H9 (cell line): Measurements from ENCODE around the gene PHACTR1. TPM values are rescaled to one million over a fixed set of nuclear protein-coding genes. Genes with fewer than 3 reads are reported as not detected.

Experiments
- DNase-seq: peaks from one replicate; pipeline ENCODE4 v3.0.0-alpha.2; 2017
- H2AFZ ChIP-seq: one replicate; pipeline ENCODE4 v1.6.1; 2013; ENCODE audit warnings: mild to moderate bottlenecking, low read length, control low read depth, moderate library complexity
- H2AK5ac ChIP-seq: 2 replicates; pipeline ENCODE4 v1.6.1; 2013; ENCODE audit warnings: low read length, control low read depth, mixed read lengths; ENCODE audit not compliant: insufficient read length
- H2BK120ac ChIP-seq: one replicate; pipeline ENCODE4 v1.6.1; 2013; ENCODE audit warnings: low read depth, mild to moderate bottlenecking, low read length, control low read depth, inconsistent platforms; ENCODE audit not compliant: poor library complexity, severe bottlenecking
- H2BK12ac ChIP-seq: 2 replicates; pipeline ENCODE4 v1.6.1; 2013; ENCODE audit warnings: low read length, control low read depth, mixed read lengths, low read depth; ENCODE audit not compliant: insufficient read length
- H2BK15ac ChIP-seq: 2 replicates; pipeline ENCODE4 v1.6.1; 2013; ENCODE audit warnings: low read depth, low read length, control low read depth
- H2BK20ac ChIP-seq: one replicate; pipeline ENCODE4 v1.6.1; 2013; ENCODE audit warnings: low read depth, mild to moderate bottlenecking, low read length, control low read depth, inconsistent platforms; ENCODE audit not compliant: poor library complexity, severe bottlenecking
- H2BK5ac ChIP-seq: 2 replicates; pipeline ENCODE4 v1.6.1; 2013; ENCODE audit warnings: low read length, control low read depth, mixed read lengths; ENCODE audit not compliant: insufficient read length
- H3K14ac ChIP-seq: 2 replicates; pipeline ENCODE4 v1.6.1; 2013; ENCODE audit warnings: low read length, control low read depth; ENCODE audit not compliant: insufficient read depth
- H3K18ac ChIP-seq: 2 replicates; pipeline ENCODE4 v1.6.1; 2013; ENCODE audit warnings: low read depth, mild to moderate bottlenecking, mixed read lengths, low read length, control low read depth; ENCODE audit not compliant: insufficient read length
- H3K23ac ChIP-seq: 2 replicates; pipeline ENCODE4 v1.6.1; 2013; ENCODE audit warnings: low read length, control low read depth, mixed read lengths, low read depth; ENCODE audit not compliant: insufficient read length
- H3K23me2 ChIP-seq: 2 replicates; pipeline ENCODE4 v1.6.1; 2013; ENCODE audit warnings: low read depth, mild to moderate bottlenecking, mixed read lengths, low read length, control low read depth; ENCODE audit not compliant: insufficient read length, poor library complexity, severe bottlenecking
- H3K27ac ChIP-seq: 2 replicates; pipeline ENCODE4 v1.5.1; 2013; ENCODE audit warnings: low read length, control low read depth, mixed read lengths, low read depth; ENCODE audit not compliant: insufficient read length
- H3K27me3 ChIP-seq: 2 replicates; pipeline ENCODE4 v1.6.1; 2013; ENCODE audit warnings: low read length, control low read depth, inconsistent platforms; ENCODE audit not compliant: insufficient read depth
- H3K4ac ChIP-seq: 2 replicates; pipeline ENCODE4 v1.6.1; 2013; ENCODE audit warnings: low read depth, mild to moderate bottlenecking, control low read depth, inconsistent platforms, low read length, moderate library complexity
- H3K4me1 ChIP-seq: 2 replicates; pipeline ENCODE4 v1.6.1; 2013; ENCODE audit warnings: low read length, control low read depth, inconsistent platforms; ENCODE audit not compliant: insufficient read depth
- H3K4me2 ChIP-seq: 2 replicates; pipeline ENCODE4 v1.6.1; 2013; ENCODE audit warnings: low read length, control low read depth, mixed read lengths; ENCODE audit not compliant: insufficient read length, insufficient read depth
- H3K56ac ChIP-seq: 2 replicates; pipeline ENCODE4 v1.6.1; 2013; ENCODE audit warnings: low read depth, mild to moderate bottlenecking, mixed read lengths, low read length, control low read depth; ENCODE audit not compliant: insufficient read length
- H3K79me1 ChIP-seq: 2 replicates; pipeline ENCODE4 v1.6.1; 2013; ENCODE audit warnings: low read depth, mild to moderate bottlenecking, moderate library complexity, low read length, control low read depth, inconsistent platforms; ENCODE audit not compliant: insufficient read depth, poor library complexity, severe bottlenecking
- H3K79me2 ChIP-seq: 2 replicates; pipeline ENCODE4 v1.6.1; 2013; ENCODE audit warnings: low read length, control low read depth, inconsistent platforms; ENCODE audit not compliant: insufficient read depth
- H3K9ac ChIP-seq: 2 replicates; pipeline ENCODE4 v1.6.1; 2013; ENCODE audit warnings: low read length, control low read depth, mixed read lengths; ENCODE audit not compliant: insufficient read length; ENCODE audit errors: extremely low read depth
- H3K9me3 ChIP-seq: one replicate; pipeline ENCODE4 v1.6.1; 2013; ENCODE audit warnings: low read depth, low read length, inconsistent platforms; ENCODE audit not compliant: control insufficient read depth
- H3T11ph ChIP-seq: one replicate; pipeline ENCODE4 v1.6.1; 2013; ENCODE audit warnings: mild to moderate bottlenecking, low read length, control low read depth, inconsistent platforms
- H4K20me1 ChIP-seq: one replicate; pipeline ENCODE4 v1.6.1; 2013; ENCODE audit not compliant: control insufficient read depth, insufficient read length, insufficient read depth
- H4K5ac ChIP-seq: 2 replicates; pipeline ENCODE4 v1.6.1; 2013; ENCODE audit warnings: low read depth, mild to moderate bottlenecking, mixed read lengths, low read length, control low read depth; ENCODE audit not compliant: insufficient read length
- H4K8ac ChIP-seq: replicated peaks from 2 replicates; pipeline ENCODE4 v1.6.1; 2013; ENCODE audit warnings: low read length, control low read depth, mixed read lengths, low read depth; ENCODE audit not compliant: insufficient read length
- H4K91ac ChIP-seq: 2 replicates; pipeline ENCODE4 v1.6.1; 2013; ENCODE audit warnings: low read depth, mild to moderate bottlenecking, moderate library complexity, mixed read lengths, low read length, control low read depth; ENCODE audit not compliant: insufficient read length
- H3K27ac Mint-ChIP-seq, 3 experiments: 2 replicates in 2 of 3; 3 replicates in 1 of 3; pipeline ENCODE4 v1.8.0; 2020 to 2021; ENCODE audit warnings: mixed read lengths in 3 of 3, mild to moderate bottlenecking in 1 of 3, moderate library complexity in 1 of 3
- H3K27me3 Mint-ChIP-seq: 2 replicates; pipeline ENCODE4 v1.8.0; 2021; ENCODE audit warnings: low read depth, mild to moderate bottlenecking, moderate library complexity, mixed read lengths
- H3K36me3 Mint-ChIP-seq, 3 experiments: 2 replicates in 2 of 3; 3 replicates in 1 of 3; pipeline ENCODE4 v1.8.0; 2020 to 2021; ENCODE audit warnings: low read depth in 3 of 3, mixed read lengths in 3 of 3; ENCODE audit not compliant: insufficient read depth in 1 of 3
- H3K4me1 Mint-ChIP-seq, 2 experiments: 2 replicates each; pipeline ENCODE4 v1.8.0; 2020; ENCODE audit warnings: mixed read lengths in 2 of 2
- H3K4me3 Mint-ChIP-seq, 2 experiments: 2 replicates in 1 of 2; 3 replicates in 1 of 2; pipeline ENCODE4 v1.8.0; 2020 to 2021; ENCODE audit warnings: mild to moderate bottlenecking in 2 of 2, mixed read lengths in 2 of 2, moderate library complexity in 1 of 2
- H3K9me3 Mint-ChIP-seq, 2 experiments: 2 replicates in 1 of 2; 3 replicates in 1 of 2; pipeline ENCODE4 v1.8.0; 2020; ENCODE audit warnings: mild to moderate bottlenecking in 2 of 2, mixed read lengths in 2 of 2, moderate library complexity in 1 of 2
- CTCF ChIP-seq: fragments of 200-600 bp; sonication (generic); conservative IDR thresholded peaks from 3 replicates; pipeline ENCODE4 v1.8.0; 2021; ENCODE audit warnings: antibody characterized with exemption, mild to moderate bottlenecking
- WGBS: extraction: QIAGEN DNeasy Blood & Tissue Kit; methylation state at CpG from one replicate; pipeline ENCODE4 v1.1.7; 2013; ENCODE audit warnings: missing lambda C conversion rate, low lambda C conversion rate, mixed read lengths; ENCODE audit not compliant: insufficient read length; ENCODE audit errors: extremely low coverage; 5-methylcytosine and 5-hydroxymethylcytosine counted together
- total RNA-seq: library from RNA; stranded (reverse); gene quantifications from 2 replicates; pipeline ENCODE4 v1.2.1, GENCODE V29; 2021

PHACTR1 gene
- total RNA-seq, 1 experiment from 2014 or later = 15.9 TPM

- no peak overlapping the region for H2BK15ac ChIP-seq
- H3K4me1 Mint-ChIP-seq = peaks cover 5 to 13% of the 10 kb centered on the region in 2 experiments
- no peak overlapping the region for H4K91ac ChIP-seq
- peaks cover 13% of the 10 kb centered on the region for H3K9me3 ChIP-seq
- H3K27ac ChIP-seq = no peak overlapping the region
- no peaks in the 10 kb centered on the region for H3K4me1 ChIP-seq
- H2BK5ac ChIP-seq = no peak overlapping the region
- no peak overlapping the region for H2AK5ac ChIP-seq
- H2BK120ac ChIP-seq = no peak overlapping the region
- H3K36me3 Mint-ChIP-seq = peaks cover 20 to 31% (median 21%) of the 10 kb centered on the region in 3 experiments
- no peak overlapping the region for H3K27ac Mint-ChIP-seq
- H3K27me3 Mint-ChIP-seq = no peaks in the 10 kb centered on the region
- H3K14ac ChIP-seq = no peak overlapping the region
- H4K5ac ChIP-seq = no peak overlapping the region
- DNase-seq = no peak
- H4K8ac ChIP-seq = no peak overlapping the region
- no peak overlapping the region for H3K4ac ChIP-seq
- no peak overlapping the region for H3K23ac ChIP-seq
- H2AFZ ChIP-seq = no peak overlapping the region
- H3K9ac ChIP-seq = no peak overlapping the region
- no peak overlapping the region for H3K56ac ChIP-seq
- H2BK20ac ChIP-seq = no peak overlapping the region
- H3K18ac ChIP-seq = no peak overlapping the region
- H3K4me2 ChIP-seq = no peak overlapping the region
- no peak overlapping the region for H3T11ph ChIP-seq
- no peaks in the 10 kb centered on the region for H3K23me2 ChIP-seq
- no peaks in the 10 kb centered on the region for H3K27me3 ChIP-seq
- H3K4me3 Mint-ChIP-seq = no peak overlapping the region
- peaks cover 3% of the 10 kb centered on the region for H4K20me1 ChIP-seq
- H3K79me2 ChIP-seq = no peaks in the 10 kb centered on the region
- H3K9me3 Mint-ChIP-seq = peaks cover 16 to 17% of the 10 kb centered on the region in 2 experiments
- WGBS = no CpG with 5 or more reads among the region's 8 CpGs
- no peak for TF ChIP-seq CTCF
- H3K79me1 ChIP-seq = no peaks in the 10 kb centered on the region
- H2BK12ac ChIP-seq = no peak overlapping the region
These were observed 566.0 kb downstream of the PHACTR1 start for GRCh38 chr6:13282393-13283069.
